HepG2 (cell line): ENCODE results near the gene GGA3. TPM values are rescaled to one million over a fixed set of nuclear protein-coding genes. Genes with fewer than 3 reads are reported as not detected.

Experiments used
- ATF2 ChIP-seq: sonication (generic); formaldehyde crosslinking; IDR thresholded peaks from 2 replicates; pipeline ENCODE4 v1.4.0; 2020; ENCODE audit warnings: missing genetic modification reagents
- ELF4 ChIP-seq: sonication (generic); formaldehyde crosslinking; IDR thresholded peaks from 2 replicates; pipeline ENCODE4 v1.5.0; 2020; ENCODE audit warnings: missing genetic modification reagents, mild to moderate bottlenecking, moderate library complexity, borderline replicate concordance
- HNF1B ChIP-seq: sonication (generic); formaldehyde crosslinking; IDR thresholded peaks from 2 replicates; pipeline ENCODE4 v1.5.1; 2020; ENCODE audit warnings: mild to moderate bottlenecking, moderate library complexity, missing genetic modification reagents
- IRF2 ChIP-seq: IDR thresholded peaks from 2 replicates; pipeline ENCODE4 v1.6.1; 2018; ENCODE audit warnings: missing genetic modification reagents, missing compliant biosample characterization
- MIER2 ChIP-seq: IDR thresholded peaks from 2 replicates; pipeline ENCODE4 v1.6.1; 2016; ENCODE audit warnings: missing biosample characterization, missing genetic modification reagents
- MTA3 ChIP-seq: sonication (generic); formaldehyde crosslinking; IDR thresholded peaks from 2 replicates; pipeline ENCODE4 v1.4.0; 2020; ENCODE audit warnings: missing genetic modification reagents
- NAIF1 ChIP-seq: sonication (generic); formaldehyde crosslinking; IDR thresholded peaks from 2 replicates; pipeline ENCODE4 v1.5.0; 2020; ENCODE audit warnings: mild to moderate bottlenecking, missing genetic modification reagents, borderline replicate concordance
- NCOA2 ChIP-seq: sonication (generic); formaldehyde crosslinking; IDR thresholded peaks from 2 replicates; pipeline ENCODE4 v1.8.0; 2022; ENCODE audit warnings: inconsistent platforms
- NFATC3 ChIP-seq: sonication (generic); formaldehyde crosslinking; IDR thresholded peaks from 2 replicates; pipeline ENCODE4 v1.5.1; 2020; ENCODE audit warnings: mild to moderate bottlenecking, missing genetic modification reagents
- PAF1 ChIP-seq: IDR thresholded peaks from 2 replicates; pipeline ENCODE4 v1.6.1; 2016; ENCODE audit warnings: missing genetic modification reagents, missing compliant biosample characterization
- RAD21 ChIP-seq: fragments of 450-650 bp; formaldehyde crosslinking; IDR thresholded peaks from 2 replicates; pipeline ENCODE4 v1.5.0; 2020; ENCODE audit warnings: mild to moderate bottlenecking
- SETDB1 ChIP-seq: sonication (generic); formaldehyde crosslinking; IDR thresholded peaks from 2 replicates; pipeline ENCODE4 v1.5.1; 2020; ENCODE audit warnings: missing genetic modification reagents, mild to moderate bottlenecking, borderline replicate concordance
- SRF ChIP-seq: IDR thresholded peaks from 2 replicates; pipeline ENCODE4 v1.6.1; 2011; ENCODE audit warnings: mild to moderate bottlenecking, low read depth, low read length, moderate library complexity
- STAT6 ChIP-seq: sonication (generic); formaldehyde crosslinking; IDR thresholded peaks from 2 replicates; pipeline ENCODE4 v1.4.0; 2020; ENCODE audit warnings: missing genetic modification reagents, mild to moderate bottlenecking, borderline replicate concordance
- TEAD3 ChIP-seq: optimal IDR thresholded peaks from 2 replicates; pipeline ENCODE3; 2016; ENCODE audit warnings: borderline replicate concordance
- ZNF12 ChIP-seq: sonication (generic); formaldehyde crosslinking; IDR thresholded peaks from 2 replicates; pipeline ENCODE4 v1.5.0; 2020; ENCODE audit warnings: missing genetic modification reagents
- ZNF281 ChIP-seq: sonication (generic); formaldehyde crosslinking; IDR thresholded peaks from 2 replicates; pipeline ENCODE4 v1.4.0; 2020; ENCODE audit warnings: missing genetic modification reagents, borderline replicate concordance
- ZNF343 ChIP-seq: sonication (generic); formaldehyde crosslinking; IDR thresholded peaks from 2 replicates; pipeline ENCODE4 v1.4.0; 2020; ENCODE audit warnings: mild to moderate bottlenecking, missing genetic modification reagents
- ZNF354B ChIP-seq: sonication (generic); formaldehyde crosslinking; IDR thresholded peaks from 2 replicates; pipeline ENCODE4 v1.8.0; 2022; ENCODE audit warnings: mild to moderate bottlenecking, missing genetic modification reagents
- ZNF430 ChIP-seq: sonication (generic); formaldehyde crosslinking; IDR thresholded peaks from 2 replicates; pipeline ENCODE4 v1.9.0; 2021; ENCODE audit warnings: mild to moderate bottlenecking, missing genetic modification reagents
- ZNF598 ChIP-seq: sonication (generic); formaldehyde crosslinking; IDR thresholded peaks from 2 replicates; pipeline ENCODE4 v1.5.1; 2020; ENCODE audit warnings: mild to moderate bottlenecking, missing genetic modification reagents, borderline replicate concordance
- polyA plus RNA-seq, 8 experiments: library from polyadenylated mRNA; depleted of rRNA in 3 of 8; stranded (reverse) in 7 of 8; unstranded in 1 of 8; fragments of >200 nt; fragmentation: Illumina TruSeq in 4 of 8; extraction: Trizol in 4 of 8; gene quantifications; 2 replicates each; pipeline versions ENCODE4 v1.2.1 to v1.2.3, GENCODE V29; 2011 to 2016; ENCODE audit warnings: low read depth in 4 of 8, missing spikeins in 1 of 8, mixed read lengths in 1 of 8; ENCODE audit not compliant: insufficient read depth in 1 of 8
- total RNA-seq, 5 experiments: library from RNA; depleted of rRNA; stranded (reverse); fragments of >200 nt; fragmentation: Illumina TruSeq; extraction: Trizol; gene quantifications; 2 replicates each; pipeline ENCODE4 v1.2.3, GENCODE V29; 2016; ENCODE audit warnings: low read depth in 1 of 5

GGA3 gene
- total and polyA plus RNA-seq, 2 of the 13 experiments (the other 11 are each of a cell fraction or from before 2014, with no cell fraction given): 28.4 to 43.7 TPM

- TF ChIP-seq HNF1B (CRISPR knock-in tag) (peak; percentile 81), NFATC3 (CRISPR knock-in tag) (peak; percentile 64; the same call in 1 of the 2 replicates), SRF (no peak), ZNF598 (CRISPR knock-in tag) (no peak), MTA3 (CRISPR knock-in tag) (no peak), TEAD3 (CRISPR knock-in tag) (peak; percentile 58), STAT6 (peak; percentile 90), ELF4 (CRISPR knock-in tag) (no peak; the same call in 1 of the 2 replicates), ZNF281 (CRISPR knock-in tag) (0 out of 2 replicates have a peak, but pooled peaks have one; percentile 24), SETDB1 (no peak), ZNF354B (no peak), MIER2 (peak; percentile 79), RAD21 (CRISPR knock-in tag) (peak; percentile 51; the same call in 1 of the 2 replicates), ZNF430 (CRISPR knock-in tag) (peak; percentile 79; the same call in 1 of the 2 replicates), NAIF1 (CRISPR knock-in tag) (peak; percentile 13; the same call in 1 of the 2 replicates), IRF2 (CRISPR knock-in tag) (peak; percentile 64), ZNF343 (no peak), NCOA2 (CRISPR knock-in tag) (peak; percentile 85), PAF1 (CRISPR knock-in tag) (no peak), ZNF12 (CRISPR knock-in tag) (0 out of 2 replicates have a peak, but pooled peaks have one; percentile 24), ATF2 (CRISPR knock-in tag) (peak; percentile 76; the same call in 1 of the 2 replicates)
Observed at GRCh38 chr17:75295201-75296158, 34.1 kb upstream of the GGA3 start (continued).
